ENCODE data around the gene WDFY4.

Gene WDFY4

GRCh38 chr10:48690791-48691660 is 6.4 kb downstream of the WDFY4 start:
- DNase-seq (ENCODE audit: low spot score), result no peak

DNA sequence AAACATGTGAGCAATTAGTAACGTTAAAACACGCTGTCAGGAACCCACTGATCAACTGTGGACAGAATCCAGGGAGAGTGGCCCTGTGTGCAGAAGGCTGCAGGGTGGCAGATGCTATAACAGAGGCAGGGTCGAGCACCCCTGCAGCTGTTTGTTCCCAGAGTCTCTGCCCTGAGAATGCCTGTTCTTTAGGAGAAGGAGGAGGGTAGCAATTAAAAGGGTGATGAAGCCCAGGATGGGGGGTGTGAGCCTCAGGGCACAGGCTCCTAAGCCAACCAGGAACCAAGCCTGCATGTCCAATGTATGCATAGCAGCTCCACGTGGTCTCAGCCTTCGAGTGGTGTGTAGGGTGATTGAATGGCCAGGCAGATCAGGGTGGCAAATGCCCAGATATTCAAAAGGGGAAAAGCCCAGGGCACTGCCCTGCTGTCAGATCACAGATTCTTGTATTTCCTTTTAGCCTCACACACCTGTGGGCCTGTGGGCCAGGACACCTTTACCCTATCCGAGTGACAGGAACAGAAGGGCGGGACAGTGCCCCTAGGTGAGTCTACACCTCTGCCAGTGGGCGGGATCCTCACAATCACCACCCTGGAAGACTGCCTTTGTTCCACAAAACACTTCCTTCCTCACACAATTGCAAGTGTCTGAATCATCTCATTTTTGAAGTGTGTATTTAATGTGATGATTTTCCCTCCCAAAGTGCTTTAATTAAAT is 7.3 kb downstream of the WDFY4 start:
- DNase-seq (ENCODE audit: low spot score), result no peak

- DNase-seq (ENCODE audit: low spot score), result no peak
These were observed 8.1 kb downstream of the WDFY4 start for GRCh38 chr10:48692748-48693147.

GRCh38 chr10:48693206-48693605 is 8.5 kb downstream of the WDFY4 start:
- DNase-seq (ENCODE audit: low spot score), result no peak

- no peak for DNase-seq (ENCODE audit: low spot score)
These were observed 9.8 kb downstream of the WDFY4 start for GRCh38 chr10:48694371-48695030.

DNA sequence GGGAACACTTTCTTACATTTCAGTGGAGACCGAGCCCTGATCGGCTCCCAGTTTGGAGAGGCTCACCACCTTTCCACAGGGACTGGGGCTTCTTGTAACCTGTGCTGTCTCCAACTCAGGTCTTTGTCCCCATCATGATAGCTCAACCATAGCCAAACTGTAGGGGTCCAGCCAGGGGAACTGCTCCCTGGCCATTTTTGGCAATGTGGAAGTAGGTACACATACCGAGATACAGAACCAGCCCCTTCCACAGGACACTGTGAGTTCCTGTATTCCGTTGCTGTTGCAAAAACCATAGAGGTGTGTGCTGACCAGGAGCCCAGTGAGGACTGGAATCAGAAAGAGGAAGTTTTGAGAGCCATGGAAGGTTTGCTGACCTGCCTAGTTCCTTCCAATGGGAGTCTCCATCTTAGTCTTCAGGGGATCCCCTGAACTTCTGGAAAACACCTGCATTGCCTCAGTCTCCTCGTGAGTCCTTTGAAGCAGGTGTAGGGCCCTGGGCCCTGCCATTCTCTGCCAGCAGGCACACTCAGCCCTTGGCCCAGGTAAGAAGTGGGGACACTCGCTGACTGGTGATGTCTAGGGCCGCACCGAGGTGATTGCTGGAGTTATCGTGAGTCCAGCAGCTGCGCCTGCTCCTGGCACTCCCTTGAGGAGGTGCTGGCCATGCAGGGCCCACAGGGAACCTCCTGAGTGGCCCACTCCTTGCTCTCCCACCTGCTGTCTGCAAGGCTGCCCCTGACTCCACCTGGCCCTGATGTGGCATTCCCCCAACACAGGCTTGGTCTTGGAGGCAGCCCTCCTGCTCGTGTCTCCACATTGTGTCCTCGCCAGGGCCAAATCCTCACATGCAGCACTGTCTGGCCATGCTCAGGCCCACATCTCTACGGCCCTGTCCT is 11.2 kb downstream of the WDFY4 start:
- no peak for DNase-seq (ENCODE audit: low spot score)

- no peak for DNase-seq (ENCODE audit: low spot score)
These were observed 11.8 kb downstream of the WDFY4 start for GRCh38 chr10:48696535-48696873.

DNA sequence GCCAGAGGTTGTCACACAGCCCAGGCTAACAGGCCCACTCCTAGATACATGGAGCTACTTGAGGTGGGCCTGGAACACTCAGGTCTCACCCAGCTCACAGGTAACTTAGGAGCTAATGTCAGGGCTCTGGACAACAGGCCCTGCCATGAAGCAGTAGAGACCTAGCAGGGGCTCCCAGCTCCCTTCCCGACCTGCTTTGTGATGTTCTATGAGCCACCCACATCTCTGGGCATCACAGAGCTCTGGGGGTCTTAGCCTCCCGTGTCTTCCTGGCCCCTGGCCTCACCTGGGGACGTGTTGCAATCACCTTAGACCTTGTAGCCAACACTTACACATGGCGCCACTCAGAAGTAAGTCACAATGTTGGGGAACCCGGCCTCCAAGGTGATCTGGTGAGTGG is 12.4 kb downstream of the WDFY4 start:
- no peak for DNase-seq (ENCODE audit: low spot score)

DNA sequence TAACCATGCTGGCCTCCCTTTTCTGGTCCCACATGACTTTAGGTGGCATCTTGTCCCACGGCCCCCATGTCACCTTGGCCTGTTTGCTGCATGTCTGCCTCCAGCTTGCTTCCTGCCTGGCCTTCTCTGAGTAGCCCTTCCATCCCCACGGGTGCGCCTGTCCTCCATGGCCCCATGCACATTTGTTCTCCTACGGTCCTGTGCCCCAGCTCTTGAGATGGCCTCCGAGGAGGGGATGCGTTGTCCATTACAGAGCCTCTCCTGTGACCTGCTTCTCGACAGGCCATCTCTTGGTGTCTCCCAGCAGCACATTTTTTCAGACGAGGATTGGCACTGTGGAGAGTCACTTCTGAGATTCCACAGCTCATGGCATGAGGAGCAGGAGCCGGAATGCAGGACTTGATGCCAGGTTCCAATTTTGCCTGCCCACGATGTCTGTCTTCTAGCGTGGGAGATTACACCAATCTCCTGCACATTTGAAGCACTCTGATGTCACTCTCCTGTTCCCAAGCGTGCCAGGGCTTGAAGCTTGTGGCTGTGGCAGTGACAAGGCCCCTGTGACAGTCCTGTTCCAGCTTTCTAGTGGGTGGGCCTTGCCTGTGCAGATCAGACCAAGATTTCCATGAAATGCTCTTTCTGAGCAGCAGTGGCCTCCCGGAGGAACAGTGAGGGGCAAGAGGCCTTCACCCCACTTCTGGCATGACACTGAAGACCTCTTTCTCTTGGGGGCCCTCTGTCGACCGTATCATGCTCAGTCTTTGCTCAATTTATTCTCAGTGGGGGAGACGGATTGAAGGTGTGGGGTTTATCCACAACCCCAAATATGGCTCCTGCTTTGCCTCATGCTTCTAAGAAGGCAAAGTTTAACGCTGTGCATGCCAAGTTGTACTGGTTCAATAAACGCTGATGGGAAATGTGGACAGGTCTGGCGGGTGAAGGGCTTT is 13.4 kb downstream of the WDFY4 start:
- no peak for DNase-seq (ENCODE audit: low spot score)

DNA sequence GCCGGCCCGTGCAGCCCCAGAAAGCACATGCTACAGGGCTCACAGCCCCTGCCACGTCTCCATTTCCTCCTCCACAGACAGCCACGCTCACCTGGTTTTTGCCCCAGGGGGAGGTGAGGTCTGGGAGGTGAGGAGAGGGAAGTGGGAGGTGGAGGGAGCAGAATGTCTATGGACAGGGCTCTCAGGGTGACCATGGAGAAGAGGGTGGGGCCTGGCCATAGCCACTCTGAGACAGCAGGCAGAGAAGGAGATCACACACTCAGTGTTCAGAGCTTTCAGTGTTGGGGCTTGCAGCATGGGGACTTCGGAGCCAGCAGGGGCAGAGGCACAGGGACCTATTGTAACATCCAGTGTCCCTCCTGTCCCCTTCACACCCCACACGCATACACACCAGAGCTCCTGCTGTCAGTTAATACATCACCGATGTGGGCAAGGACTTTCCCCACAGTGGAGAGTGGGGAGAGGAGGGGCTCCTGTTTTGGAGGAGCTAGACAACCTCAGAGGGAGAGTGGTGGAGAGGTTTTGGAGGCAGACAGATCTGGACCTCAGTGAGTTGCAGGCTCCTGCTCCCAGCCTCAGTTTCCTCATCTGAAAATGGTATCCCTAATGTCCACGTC is 14.4 kb downstream of the WDFY4 start:
- no peak for DNase-seq (ENCODE audit: low spot score)

DNA sequence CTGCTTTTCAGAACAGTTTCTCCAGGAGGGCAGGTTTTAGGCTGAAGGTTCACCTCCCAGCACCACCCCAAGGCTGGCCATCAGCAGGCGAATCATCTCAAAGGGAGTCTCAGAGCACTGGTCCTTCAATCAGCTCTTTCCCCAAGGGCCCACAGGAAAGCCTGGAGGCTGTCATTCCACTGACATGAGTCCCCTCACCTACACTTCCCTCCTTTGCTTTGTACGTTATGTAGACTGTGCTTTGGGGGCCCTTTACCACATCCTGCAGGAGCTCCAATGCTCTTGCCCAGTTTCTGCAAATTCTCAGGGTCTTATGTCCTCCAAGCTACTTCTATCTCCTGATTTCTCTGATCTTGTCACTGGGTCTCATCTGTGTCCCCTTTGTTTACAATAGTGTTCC is 15.4 kb downstream of the WDFY4 start:
- DNase-seq (ENCODE audit: low spot score), result no peak

DNA sequence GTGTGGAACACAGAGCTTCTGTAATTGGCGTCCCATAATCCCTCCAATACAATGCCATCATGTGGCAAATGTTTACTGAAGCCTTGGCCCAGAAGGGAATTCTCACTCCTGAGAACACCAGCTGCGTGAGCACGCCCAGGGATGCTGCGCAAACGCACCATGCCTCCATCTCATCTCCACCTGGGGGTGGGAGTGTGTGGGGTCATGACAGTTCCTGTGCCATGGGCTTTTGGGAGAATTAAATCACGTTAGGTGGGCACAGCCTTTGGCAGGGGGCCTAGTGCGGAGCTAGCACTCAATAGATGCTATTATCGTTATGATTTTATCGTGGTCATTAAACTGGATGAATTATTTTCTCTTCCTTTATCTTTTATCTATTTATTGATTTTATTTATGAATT is 15.8 kb downstream of the WDFY4 start:
- no peak for DNase-seq (ENCODE audit: low spot score)

- DNase-seq (ENCODE audit: low spot score), result no peak
These were observed 16.6 kb downstream of the WDFY4 start for GRCh38 chr10:48701139-48701901.

GRCh38 chr10:48701941-48702340 is 17.3 kb downstream of the WDFY4 start:
- no peak for DNase-seq (ENCODE audit: low spot score)

GRCh38 chr10:48703531-48704122 is 19.0 kb downstream of the WDFY4 start:
- no peak for DNase-seq (ENCODE audit: low spot score)

DNA sequence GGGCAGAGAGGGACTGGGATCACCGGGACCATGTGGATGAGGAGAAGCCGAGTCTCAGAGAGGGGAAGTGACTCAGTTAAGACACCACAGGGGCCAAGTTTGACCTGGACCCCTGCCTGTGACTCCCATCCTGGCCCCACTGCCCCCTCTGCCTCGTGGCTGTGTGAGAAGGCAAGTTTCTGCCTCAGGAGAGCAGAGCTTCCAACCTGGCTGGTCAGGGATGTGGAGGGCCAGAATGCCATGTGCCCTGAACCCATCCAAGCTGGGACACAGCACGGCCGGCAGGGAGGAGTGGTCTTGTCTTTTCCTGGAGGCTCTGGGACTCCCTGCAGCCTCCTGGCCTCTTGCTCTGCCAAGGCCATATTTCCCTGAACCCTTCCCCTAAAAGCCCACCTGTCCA is 19.5 kb downstream of the WDFY4 start:
- DNase-seq (ENCODE audit: low spot score), result no peak

DNA sequence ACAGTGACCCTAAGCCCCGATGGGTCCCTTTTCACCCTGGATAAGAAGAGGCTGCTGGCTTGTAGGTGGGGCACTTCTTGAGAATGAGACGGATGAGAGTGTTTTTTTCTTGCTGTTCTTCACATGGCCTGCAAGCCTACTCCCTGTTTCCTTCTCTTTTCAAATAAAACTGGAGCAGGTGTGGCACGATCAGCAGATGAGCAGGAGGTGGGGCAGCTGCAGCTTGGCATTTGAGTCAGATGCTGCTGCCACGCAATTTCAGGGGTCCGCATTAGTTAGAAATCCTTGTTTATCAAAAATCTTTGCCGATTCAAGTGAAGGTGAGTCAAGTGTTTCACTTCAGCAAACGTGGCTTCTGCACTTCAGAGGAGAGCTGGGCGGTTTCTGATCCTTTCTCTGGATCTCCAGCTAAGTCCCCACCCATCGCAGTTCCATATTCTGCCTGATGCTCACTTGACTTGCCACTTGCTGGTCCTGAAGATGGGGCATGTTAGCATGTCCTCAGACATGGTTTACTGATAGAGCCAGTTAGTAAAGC is 20.8 kb downstream of the WDFY4 start:
- no peak for DNase-seq (ENCODE audit: low spot score)

DNA sequence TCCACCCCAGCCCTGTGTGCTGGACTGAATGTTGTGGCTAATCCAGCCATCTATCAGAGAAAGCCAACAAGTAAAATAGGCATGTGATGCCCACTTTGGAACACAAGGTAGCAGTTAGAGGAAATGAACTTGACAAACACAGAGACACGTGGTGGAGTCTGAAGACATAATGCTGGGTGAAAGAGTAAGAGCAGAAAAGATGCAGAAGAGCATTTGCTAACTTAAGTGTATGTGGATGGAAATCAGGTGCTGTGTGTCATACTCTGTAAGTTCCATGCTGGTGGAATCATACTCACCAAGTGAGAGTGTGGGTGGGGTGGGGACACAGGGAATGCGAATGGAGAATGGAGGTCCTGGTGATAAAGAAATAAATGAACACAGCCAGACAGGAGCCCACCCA is 22.8 kb downstream of the WDFY4 start:
- DNase-seq (ENCODE audit: low spot score), result no peak

GRCh38 chr10:48708144-48708543 is 23.5 kb downstream of the WDFY4 start:
- no peak for DNase-seq (ENCODE audit: low spot score)

Measured in hematopoietic multipotent progenitor cell treated with erythropoietin and hydrocortisone succinate and interleukin-3 and kit ligand, for 15 days (in vitro differentiated cells).